SIG-M5 treated with dmso at 0.1 percent for 504 hours (cell line): Measurements from ENCODE around the gene EDN2.

Experiments
- DNase-seq: peaks from one replicate; lab custom pipeline; 2025; ENCODE audit not compliant: unreplicated experiment; lab: John Stamatoyannopoulos, UW

The EDN2 gene

DNA sequence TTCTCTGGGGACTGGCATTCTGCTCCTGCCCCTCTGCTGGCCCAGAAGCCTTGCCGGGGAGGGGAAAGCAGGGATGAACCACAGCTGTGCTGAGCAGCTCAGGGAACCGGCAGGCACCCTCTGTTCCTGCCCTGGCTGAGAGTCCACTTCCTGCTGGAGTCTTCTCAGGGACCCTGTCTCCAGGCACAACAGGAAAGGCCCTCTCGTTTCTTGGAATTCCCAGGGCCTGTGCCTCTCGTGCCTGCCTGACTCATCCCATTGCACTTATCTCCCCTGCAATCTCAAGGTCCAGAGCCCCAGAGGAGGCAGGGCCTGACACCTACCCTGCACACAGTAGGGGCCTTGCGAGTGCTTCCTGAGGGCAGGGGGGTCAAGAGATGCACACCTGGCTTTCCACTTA lies 1.1 kb upstream of the EDN2 start:
- no peak for DNase-seq

DNA sequence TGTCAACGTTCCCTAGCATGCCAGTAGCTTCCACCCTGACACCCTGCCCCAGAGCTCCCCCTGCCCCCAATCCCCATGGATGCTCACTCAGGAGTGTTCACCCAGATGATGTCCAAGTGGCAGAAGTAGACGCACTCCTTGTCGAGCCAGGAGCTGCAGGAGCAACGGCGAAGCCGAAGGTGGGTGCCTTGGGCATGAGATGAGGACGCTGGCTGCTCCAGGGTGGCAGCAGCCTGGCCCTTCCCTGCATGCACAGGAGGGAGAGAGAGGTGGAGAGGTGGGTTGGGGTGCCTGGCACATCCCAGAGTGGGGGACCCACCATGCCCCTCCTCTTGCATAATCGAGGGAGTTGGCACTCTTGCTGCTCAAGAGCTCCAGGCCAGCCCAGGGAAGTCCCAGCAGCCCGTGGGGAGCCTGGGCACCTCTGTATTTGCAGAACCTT lies 502 bp downstream of the EDN2 start:
- DNase-seq = no peak

DNA sequence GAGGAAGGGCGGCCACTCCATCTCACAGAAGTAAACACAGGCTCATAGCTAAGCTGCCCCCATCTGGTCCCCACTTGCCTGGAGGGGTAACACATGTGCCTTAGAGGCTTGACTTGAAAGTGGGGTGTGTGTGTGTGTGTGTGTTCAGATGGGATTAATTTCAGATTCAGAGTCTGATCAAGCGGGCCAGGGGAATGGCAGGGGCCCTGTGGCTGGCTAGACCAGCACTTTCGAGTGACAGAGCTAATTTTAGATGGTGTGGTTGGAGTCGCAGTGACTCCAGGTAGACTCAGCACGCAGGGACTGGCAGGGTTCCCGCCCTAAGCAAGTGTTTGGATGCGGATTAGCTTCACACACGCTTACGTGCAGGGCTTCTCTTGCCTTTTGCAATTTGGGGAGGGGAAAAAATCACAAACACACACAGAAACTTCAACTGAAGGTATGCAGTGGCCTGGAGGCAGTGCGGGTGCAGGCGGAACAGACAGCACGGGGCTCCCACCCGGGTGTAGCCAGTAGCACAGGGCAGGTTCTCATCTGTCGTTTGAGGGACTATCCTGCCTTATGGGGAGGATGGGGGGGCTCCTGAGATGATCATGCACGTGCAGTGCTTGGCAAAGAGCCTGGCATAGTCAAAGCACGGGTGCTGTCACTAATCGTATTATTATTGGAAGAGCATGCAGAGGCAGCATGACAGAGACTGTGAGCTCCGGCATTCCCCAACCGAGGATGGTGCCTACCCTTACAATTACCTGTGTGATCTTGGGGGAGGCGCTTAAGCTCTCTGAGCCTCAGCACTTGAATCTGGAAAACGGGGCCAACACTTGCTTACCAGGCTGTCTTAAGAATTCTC lies 1.3 kb downstream of the EDN2 start:
- no peak for DNase-seq

DNA sequence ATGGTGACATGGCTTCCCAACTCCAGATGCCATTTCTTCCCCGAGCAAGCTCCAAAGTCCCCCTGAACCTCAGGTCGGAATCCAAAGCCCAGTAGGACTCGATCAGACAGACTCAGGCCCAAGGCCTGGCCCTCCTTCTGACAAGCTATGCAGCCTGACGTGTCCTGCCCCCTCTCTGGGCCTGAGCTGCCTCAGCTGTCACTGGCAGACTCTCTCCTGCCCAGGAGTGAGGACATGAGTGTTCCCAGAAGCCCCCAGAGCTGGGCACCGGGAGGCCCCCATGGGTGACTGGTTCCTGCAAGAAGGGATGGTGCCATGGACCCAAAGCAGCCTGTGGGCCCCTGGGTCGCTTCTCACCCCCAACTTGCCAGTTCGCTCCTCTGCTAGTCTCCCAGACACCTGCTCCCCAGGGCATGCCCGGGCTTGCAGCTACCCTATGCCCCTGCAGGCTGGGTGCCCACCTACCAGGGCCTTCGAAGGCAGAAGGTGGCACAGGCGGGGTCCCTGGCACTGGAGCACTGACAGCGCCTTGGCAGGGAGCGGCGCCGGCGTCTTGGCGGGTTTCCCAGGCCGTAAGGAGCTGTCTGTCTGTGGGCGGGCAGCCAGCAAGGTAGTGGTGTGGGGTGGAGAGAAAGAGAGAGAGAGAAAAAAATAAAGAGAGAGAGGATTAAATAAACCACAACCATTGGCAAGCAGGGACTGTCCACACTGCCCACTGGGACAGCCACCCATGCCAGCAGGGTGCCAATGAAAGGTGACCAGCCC lies 2.3 kb downstream of the EDN2 start:
- no peak for DNase-seq

DNA sequence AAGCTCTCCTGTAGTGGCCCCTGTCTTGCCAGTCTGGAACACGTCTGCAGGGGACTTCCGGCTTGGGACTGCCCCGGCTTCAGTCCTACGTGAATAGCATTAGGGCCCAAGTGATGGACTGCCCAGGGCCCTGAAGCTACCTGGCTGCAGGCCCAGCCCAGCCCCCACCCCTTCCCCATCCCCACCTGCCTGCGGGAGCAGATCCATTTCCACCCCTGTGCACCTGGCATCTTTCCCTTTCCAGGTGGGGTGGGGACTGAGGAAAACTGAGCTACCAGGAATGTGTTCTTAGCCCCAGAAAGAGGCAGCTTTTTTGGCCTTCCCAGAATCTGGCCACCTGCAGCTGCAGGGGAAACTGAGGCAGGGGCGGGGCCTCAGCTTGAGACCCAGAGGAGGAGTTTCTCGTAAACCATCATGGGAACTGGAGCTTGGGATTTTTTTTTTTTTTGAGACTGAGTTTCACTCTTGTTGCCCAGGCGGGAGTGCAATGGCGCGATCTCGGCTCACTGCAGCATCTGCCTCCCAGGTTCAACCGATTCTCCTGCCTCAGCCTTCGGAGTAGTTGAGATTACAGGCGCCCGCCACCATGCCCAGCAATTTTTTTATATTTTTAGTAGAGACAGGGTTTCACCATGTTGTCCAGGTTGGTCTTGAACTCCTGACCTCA lies 3.2 kb downstream of the EDN2 start:
- DNase-seq = no peak

DNA sequence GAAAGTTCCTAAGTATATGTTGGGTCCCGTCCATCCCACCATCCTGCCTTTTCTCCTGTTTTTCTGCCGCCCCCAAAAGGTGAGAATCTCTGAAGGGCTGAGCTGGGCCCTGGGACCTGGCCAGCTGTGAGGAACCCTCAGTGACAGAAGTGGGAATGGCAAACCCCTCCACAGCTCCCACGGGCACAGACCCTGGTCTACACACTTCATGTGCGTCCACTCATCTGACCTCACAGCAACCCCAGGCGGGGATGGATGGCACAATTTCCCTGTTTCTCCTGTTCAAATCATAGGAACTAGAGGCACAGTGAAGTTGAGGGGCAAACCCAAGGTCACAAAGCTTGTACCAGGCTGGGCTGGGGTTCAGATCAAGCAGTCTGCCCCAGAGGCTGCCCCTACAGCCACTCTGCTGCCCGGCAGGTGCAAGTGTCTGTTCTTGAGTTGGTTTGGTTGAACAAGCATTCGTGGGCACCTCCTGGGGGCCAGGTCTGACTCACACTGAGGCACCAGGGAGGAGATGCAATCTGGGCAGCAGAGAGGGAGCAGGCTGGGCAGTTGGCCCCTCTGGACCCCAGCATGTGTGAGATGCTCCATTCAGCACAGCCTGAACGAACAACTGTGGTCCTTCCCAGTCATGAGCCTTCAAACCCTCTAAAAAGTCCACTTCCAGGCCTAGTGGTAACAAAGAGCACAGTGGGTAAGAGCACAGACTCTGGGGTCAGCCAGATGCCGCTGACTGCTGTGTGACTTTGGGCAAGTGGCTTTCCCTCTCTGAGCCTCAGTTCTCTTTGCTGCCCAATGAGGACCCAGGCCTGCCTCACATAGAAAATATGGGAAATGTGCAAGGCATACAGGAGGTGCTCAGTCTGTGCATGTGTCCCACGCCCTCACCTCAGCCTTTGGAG lies 4.0 kb downstream of the EDN2 start:
- no peak for DNase-seq

DNA sequence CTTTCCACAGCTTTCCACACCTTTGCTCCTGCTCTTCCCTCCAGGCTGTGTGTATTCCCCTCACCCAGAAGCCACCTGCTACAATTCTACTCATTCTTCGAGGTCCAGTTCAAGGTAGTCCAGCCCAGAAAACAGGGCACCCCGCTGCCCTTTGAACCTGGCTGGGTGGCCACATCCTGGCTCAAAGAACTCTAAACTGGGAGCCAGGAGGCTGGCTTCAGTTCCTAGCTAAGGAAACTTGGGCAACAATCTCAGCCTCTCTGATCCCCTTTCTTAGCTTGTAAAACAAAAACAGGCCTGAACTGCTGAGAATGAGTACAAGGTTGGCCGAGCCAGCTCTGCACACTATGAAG lies 4.7 kb downstream of the EDN2 start:
- DNase-seq = no peak

DNA sequence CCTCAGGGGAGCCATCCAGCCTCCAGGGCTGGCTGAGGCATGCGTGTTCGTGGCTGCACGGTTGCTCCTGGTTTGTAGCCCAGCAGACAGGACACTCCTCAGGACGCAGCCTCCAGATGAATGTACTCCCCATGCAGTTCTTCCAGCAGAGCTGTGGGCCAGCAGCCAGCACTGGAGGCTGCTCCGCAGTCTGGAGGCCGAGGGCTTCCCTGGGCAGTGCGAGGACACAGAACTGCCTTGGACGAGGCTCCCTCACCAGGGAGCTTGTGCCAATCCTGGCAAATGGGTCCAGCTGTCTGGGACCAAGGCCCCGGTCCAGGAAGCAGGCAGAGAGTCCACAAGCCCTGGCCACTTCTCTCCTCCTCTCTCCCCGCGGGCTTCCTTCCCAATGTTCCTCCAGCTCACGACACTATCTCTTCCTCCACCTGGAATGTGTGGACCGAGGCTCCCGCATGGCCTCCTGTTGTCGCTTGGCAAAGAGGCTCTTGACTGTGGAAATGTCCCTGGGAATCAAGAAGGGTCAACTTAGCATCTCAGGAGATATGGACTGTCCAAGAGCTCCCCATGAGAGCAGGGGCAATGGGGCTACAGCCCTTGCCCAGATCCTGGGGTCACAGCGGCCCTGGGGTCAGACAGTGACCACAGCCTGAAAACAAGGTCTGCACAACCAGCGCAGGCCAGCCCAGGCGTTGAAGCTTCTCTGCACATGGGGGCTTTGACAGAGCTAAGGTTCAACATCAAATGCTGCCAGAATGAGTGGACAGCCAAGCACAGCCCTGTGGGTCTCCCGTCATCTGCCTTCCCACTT lies 5.3 kb downstream of the EDN2 start:
- no peak for DNase-seq

DNA sequence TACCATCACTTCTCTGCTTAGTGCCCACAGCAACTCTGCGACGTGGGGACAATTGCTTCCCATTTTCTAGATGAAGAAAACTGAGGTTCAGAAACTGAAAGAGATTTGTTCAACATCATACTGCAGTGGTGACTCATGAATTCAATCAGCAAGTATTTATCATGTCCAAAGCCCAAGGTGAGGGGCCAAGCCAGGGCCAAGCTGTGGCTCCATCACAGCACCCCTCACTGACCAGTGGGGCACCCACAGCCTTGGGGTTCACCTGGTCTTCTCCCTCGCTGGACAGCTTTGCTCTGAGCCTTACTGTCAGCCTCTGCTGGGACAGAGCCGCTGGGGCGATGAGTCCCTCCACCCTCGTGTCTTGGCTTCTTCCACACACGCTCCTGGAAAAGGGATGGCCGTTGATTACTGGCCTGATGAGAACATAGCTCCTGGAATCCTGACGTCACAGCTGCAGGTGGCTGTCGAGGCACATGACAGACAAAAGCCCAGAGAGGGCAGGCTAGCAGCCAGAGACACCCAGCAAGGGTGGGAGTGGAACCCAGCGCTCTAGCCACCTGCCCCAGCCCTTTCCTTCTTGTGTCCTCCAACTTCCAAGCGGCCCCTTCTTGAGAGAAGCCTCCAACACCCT lies 6.2 kb downstream of the EDN2 start:
- DNase-seq = no peak

DNA sequence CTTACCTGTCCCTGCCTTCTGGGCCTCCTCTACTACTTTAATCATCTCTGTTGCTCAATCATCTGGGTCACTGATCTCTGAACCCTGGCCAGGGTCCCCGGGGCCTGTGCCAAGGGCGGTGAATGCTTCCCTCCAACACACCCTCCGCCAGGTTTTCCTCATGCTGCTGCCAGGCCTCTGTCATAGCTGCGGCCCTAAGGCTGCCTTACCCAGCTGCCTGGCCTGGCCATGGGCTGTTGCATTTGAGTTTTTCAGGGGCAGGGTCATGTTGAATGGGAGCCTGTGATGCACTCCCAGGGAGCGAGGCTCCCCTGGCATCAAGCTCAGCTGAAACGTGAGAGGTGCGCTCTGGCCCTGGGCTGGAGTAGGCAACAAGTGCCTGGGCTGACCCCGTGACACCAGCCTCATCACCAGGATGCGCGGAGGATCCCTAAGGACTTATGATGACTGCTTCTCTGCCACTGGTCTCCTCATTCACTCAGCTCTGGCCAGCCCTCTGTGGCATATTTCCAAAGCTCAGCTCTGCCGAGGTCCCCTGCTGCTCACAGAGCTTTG lies 7.6 kb downstream of the EDN2 start:
- DNase-seq = no peak

DNA sequence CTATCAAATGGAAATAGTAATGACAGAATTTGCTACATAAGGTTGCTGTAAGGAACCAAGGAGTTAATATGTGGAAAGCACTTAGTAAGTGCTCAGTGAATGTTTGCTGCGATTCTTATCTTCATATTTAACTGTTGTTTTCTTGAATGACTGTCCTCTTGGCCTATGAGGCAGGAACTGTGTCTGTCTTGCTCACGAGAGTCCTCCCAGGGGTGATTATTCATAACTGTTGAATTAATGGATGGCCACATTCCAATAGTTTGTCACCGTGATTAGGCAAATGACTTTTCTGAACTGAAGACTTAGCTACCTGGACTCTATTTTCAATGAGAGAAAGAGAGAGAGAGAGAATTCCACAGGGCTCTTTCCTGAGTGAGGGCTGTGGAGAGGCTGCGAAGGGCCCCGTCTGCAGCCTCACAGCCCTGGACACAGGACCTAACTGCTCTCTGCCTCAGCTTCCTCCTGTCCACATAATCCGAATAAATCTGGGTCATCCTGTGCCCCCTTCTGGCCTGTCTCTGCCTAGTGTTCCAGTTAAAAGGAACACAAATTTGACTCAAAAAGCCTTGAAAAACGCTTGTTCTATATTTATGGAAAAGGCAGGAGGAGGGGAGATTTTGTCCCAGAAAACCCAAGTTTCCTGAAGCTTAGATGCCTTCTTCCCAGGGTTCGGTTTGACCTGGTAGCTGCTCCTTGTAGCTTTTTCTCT lies 8.5 kb downstream of the EDN2 start:
- no peak for DNase-seq

DNA sequence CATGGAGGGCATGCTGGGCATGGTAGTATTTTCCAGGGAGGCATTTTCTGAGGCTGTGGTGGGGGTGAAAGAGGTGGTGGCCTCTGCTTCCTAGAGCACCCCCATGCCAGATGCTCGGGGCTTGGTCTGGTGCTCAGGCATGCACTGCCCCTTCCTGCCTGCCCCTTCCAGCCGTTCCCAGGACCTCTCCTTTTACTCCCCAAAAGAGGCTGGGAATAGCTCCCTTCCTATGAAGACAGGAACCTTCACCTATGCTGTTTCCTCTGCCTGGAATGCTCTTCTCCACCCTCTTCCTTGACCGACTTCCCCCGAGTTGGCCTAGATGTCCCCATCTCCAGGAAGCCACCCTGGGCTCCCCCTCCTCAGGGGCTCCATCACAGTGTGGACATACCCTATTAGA lies 9.1 kb downstream of the EDN2 start:
- no peak for DNase-seq

DNA sequence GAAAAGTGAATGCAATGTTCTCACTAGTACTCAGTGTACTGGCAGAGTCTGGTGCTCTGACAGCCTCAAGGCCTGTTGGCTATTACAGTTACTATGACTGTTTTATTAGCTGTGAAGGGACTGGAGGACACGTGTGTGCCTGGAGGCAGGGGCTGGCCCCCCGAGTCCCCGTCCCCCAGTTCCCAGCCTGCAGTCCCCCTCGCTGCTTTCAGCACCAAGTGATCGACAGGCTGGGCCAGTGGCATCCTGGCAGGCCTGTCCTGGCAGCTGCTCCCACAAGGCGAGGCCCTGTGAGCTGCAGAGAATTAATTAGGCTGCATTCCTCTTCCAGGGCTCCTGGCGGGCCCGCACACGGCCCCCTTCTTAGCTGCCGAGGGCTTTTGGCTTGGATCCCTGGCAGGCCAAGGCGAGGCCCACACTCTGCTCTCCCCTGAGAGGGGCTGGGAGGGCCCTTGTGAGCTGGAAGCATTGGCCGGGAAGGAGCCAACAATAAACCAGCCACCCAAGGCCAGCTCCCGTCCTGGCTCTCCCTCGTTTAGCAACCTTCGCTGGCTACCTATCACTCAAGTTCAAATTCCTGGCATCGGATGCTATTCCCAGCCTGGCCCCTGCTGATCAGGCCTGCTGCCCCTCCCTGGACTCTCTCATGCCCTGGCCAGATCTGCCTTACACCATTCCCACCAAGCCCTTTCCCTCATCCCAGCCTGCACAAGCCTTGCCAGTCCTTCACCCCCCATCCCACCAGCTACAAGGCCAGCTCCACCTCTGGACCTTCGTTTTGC lies 9.8 kb downstream of the EDN2 start:
- DNase-seq = no peak

DNA sequence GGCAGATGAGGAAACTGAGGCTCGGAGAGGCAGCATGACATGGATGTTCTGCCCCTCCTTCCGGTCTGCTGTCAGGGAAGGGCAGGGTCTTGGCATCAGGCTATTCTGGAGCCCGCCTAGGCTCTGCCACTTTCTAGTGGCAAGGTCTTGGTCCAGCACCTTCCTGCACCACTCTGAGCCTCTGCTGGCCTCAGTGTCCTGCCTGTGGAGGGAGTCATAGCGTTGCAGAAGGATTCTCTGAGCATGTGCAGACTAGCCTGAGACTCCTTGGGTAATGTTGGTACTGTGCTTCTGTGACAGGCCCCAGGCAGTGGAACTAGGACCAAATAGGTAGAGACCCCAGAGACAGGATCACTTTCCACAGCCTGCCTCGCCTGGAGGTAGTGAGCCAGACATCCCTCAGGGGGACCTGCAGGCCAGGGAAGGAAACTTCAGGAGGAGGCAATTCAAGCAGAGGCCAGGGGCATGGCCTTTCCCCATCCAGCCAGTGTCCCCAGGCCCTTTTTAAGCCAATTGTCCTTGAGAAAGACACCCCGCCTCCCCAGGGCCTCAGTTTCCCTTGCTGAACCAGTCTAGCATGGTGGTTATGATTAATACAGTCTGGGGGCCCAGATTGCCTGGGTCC lies 10.6 kb downstream of the EDN2 start:
- DNase-seq = no peak

DNA sequence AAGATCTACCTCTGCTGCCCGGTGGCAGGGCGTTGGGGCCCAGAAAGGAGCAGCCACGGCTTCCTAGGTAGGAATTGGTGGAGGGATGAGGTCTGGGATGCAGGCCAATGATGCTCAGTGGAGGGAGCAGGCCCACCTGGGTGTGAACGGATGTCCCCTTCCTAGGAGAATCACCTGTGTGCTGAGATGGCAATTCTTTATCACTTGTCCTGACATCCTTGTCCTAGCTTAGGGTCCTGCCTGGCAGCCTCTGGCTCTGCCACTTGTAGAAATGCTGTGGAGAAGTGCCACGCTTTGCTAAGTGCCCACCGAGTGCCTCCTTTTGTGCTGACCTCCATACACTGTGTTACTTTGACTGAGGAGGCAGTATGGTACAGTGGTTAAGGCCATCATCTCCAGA lies 12.8 kb downstream of the EDN2 start:
- DNase-seq = no peak

DNA sequence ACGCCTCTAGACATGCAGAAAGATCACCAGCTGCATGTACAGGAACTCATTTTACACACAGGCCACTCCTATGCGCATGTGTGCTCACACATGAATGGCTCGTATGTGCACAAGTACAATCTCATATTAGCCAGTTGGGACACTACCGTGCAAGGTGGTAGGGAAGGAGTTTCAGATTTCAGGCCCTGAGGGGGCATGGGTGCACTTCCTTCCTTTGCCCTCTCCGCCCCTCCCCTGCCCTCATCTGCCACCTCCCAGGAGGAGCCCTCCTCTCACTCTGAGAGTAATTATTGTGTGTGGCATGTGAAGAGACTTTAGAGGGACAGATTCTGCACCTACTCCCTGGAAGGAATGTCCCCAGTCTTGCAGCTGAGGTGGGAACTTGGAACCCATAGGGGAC lies 14.8 kb downstream of the EDN2 start:
- DNase-seq = no peak

DNA sequence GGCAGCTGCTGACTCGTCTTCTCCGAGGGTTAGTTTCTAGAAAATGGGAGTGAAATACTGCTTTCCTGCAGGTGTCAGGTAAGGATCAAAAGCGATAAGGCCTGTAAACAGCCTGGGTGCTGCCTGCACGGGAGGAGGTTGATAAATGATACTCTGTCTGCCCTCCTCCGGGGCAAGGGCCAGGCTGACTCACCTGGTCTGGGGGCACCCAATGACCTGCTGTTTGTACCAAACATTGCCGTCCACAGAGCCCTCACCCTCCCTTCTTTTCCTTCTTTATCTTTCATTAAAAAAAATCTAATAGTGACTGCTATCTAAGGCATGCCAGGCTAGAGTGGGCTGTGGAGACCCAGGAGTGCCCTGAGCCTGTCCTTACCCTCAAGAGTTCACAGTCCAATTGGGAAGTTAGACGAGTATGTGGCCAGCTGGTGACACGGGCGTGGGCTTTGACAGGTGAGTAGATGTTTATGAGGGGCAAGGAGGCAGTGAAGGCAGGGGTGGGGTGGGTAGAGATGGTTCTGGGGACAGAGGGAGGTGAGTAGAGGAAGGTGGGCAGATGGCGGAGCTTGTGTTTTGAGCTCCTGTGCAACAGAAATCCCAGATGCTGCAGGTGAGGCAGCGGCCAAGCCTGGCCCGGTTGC lies 16.2 kb downstream of the EDN2 start:
- no peak for DNase-seq
